AG10803 (cell line): ENCODE measurements around the gene PWWP2B.
"Not testable (repeated sequence)": the region's sequence is repeated elsewhere in the genome, so short reads cannot be mapped to it uniquely, and the experiment has no call there.

ENCODE experiments used
- DNase-seq: peaks from one replicate; pipeline ENCODE4 v3.0.0; 2010; ENCODE audit warnings: low read depth
- H3K4me3 ChIP-seq: 2 replicates; pipeline ENCODE4 v1.5.1; 2011; ENCODE audit warnings: mild to moderate bottlenecking, low read length, control low read depth
- CTCF ChIP-seq: conservative IDR thresholded peaks from 2 replicates; pipeline ENCODE4 v1.5.1; 2011; ENCODE audit warnings: mild to moderate bottlenecking, low read length, control low read depth, inconsistent platforms

PWWP2B gene

GRCh38 chr10:132382231-132382922 is 14.6 kb upstream of the PWWP2B start:
- peak; percentile 98 for DNase-seq
- no peak; the same call in 1 of the 2 replicates for TF ChIP-seq CTCF
- H3K4me3 ChIP-seq, result no peak overlapping the region

GRCh38 chr10:132383101-132383500 is 13.9 kb upstream of the PWWP2B start:
- no peak for DNase-seq
- TF ChIP-seq CTCF, result no peak
- H3K4me3 ChIP-seq, result no peak overlapping the region

GRCh38 chr10:132383751-132384196 is 13.2 kb upstream of the PWWP2B start:
- no peak for TF ChIP-seq CTCF
- no peak overlapping the region for H3K4me3 ChIP-seq
- no peak for DNase-seq

GRCh38 chr10:132384618-132385388 is 12.2 kb upstream of the PWWP2B start:
- no peak overlapping the region for H3K4me3 ChIP-seq
- TF ChIP-seq CTCF, result no peak
- no peak for DNase-seq

GRCh38 chr10:132385389-132385667 is 11.7 kb upstream of the PWWP2B start:
- H3K4me3 ChIP-seq, result no peak overlapping the region

GRCh38 chr10:132385721-132386418 is 11.1 kb upstream of the PWWP2B start:
- H3K4me3 ChIP-seq, result no peak overlapping the region
- no peak for TF ChIP-seq CTCF

More at GRCh38 chr10:132385389-132385667, 11.7 kb upstream of the PWWP2B start:
- no peak for DNase-seq
- TF ChIP-seq CTCF, result no peak

GRCh38 chr10:132386419-132386831 is 10.6 kb upstream of the PWWP2B start:
- H3K4me3 ChIP-seq, result no peak overlapping the region
- no peak for TF ChIP-seq CTCF
- no peak for DNase-seq

More at GRCh38 chr10:132385721-132386418, 11.1 kb upstream of the PWWP2B start:
- no peak for DNase-seq

- H3K4me3 ChIP-seq, DNase-seq: not testable (repeated sequence)
Measured at GRCh38 chr10:132386896-132387295, 10.1 kb upstream of the PWWP2B start.
